GM21515 (cell line): ENCODE data around the gene ST14.
"Not testable (repeated sequence)": the region's sequence is repeated elsewhere in the genome, so short reads cannot be mapped to it uniquely, and the experiment has no call there.

Source experiments
- ATAC-seq: cut with Tn5 transposase; IDR thresholded peaks from one replicate; pipeline ENCODE4 v1.9.1; 2021; ENCODE audit not compliant: unreplicated experiment

ST14 gene

GRCh38 chr11:130223291-130223971, 63.8 kb downstream of the ST14 start:
- ATAC-seq: no peak

GRCh38 chr11:130227373-130227772, 67.8 kb downstream of the ST14 start:
- ATAC-seq: no peak

GRCh38 chr11:130233486-130233885, 73.9 kb downstream of the ST14 start:
- ATAC-seq: not testable (repeated sequence)

GRCh38 chr11:130233888-130234287, 74.3 kb downstream of the ST14 start:
- not testable (repeated sequence) for ATAC-seq

- ATAC-seq: no peak
Observed at GRCh38 chr11:130234315-130234714, 74.7 kb downstream of the ST14 start.

GRCh38 chr11:130237282-130238006, 77.9 kb downstream of the ST14 start:
- no peak for ATAC-seq

- no peak for ATAC-seq
Observed at GRCh38 chr11:130241713-130242112, 82.1 kb downstream of the ST14 start.

- peak; percentile 87 for ATAC-seq
Observed at GRCh38 chr11:130243816-130244215, 84.2 kb downstream of the ST14 start.

GRCh38 chr11:130244848-130245247, 85.3 kb downstream of the ST14 start:
- ATAC-seq: no peak

GRCh38 chr11:130245375-130245774, 85.8 kb downstream of the ST14 start:
- not testable (repeated sequence) for ATAC-seq

GRCh38 chr11:130246270-130246669, 86.7 kb downstream of the ST14 start:
- no peak for ATAC-seq

GRCh38 chr11:130246738-130247137, 87.2 kb downstream of the ST14 start:
- ATAC-seq: no peak

GRCh38 chr11:130247319-130247718, 87.7 kb downstream of the ST14 start:
- no peak for ATAC-seq

GRCh38 chr11:130249371-130249770, 89.8 kb downstream of the ST14 start:
- ATAC-seq: no peak

- not testable (repeated sequence) for ATAC-seq
Observed at GRCh38 chr11:130249929-130250328, 90.3 kb downstream of the ST14 start.

- not testable (repeated sequence) for ATAC-seq
Observed at GRCh38 chr11:130251763-130252162, 92.2 kb downstream of the ST14 start.
